Esophagus muscularis mucosa (tissue), 4 donors: Measurements from ENCODE around the gene RAB11FIP3. TPM values are rescaled to one million over a fixed set of nuclear protein-coding genes. Genes with fewer than 3 reads are reported as not detected.

ENCODE experiments used
- DNase-seq: peaks from one replicate; pipeline ENCODE4 v3.0.0-alpha.2; 2017; ENCODE audit errors: extremely low spot score
- H3K27ac ChIP-seq, 4 donors: fragments of 200-600 bp; sonication (generic); replicated peaks in 1 of 4; 1 replicate in 3 of 4; 2 replicates in 1 of 4; pipeline ENCODE4 v1.5.1; 2016 to 2019; ENCODE audit warnings: mild to moderate bottlenecking in 1 of 4
- H3K27me3 ChIP-seq, 4 donors: fragments of 200-600 bp; sonication (generic); one replicate each; pipeline versions ENCODE4 v1.5.1 to v1.6.0; 2016 to 2019
- H3K36me3 ChIP-seq, 4 donors: fragments of 200-600 bp; sonication (generic); one replicate each; pipeline ENCODE4 v1.5.1; 2016 to 2019
- H3K4me1 ChIP-seq, 4 donors: fragments of 200-600 bp; sonication (generic); one replicate each; pipeline ENCODE4 v1.5.1; 2016 to 2019
- H3K4me3 ChIP-seq, 4 donors: fragments of 200-600 bp; sonication (generic); 1 replicate in 2 of 4; 2 replicates in 2 of 4; pipeline ENCODE4 v1.5.1; 2016 to 2019; ENCODE audit warnings: mild to moderate bottlenecking in 4 of 4, moderate library complexity in 1 of 4
- H3K9me3 ChIP-seq, 4 donors: fragments of 200-600 bp; sonication (generic); 1 replicate in 3 of 4; 2 replicates in 1 of 4; pipeline ENCODE4 v1.5.1; 2016 to 2019
- CTCF ChIP-seq, 3 experiments: fragments of 200-600 bp in 2 of 3; fragments of 450-650 bp in 1 of 3; sonication (generic) in 2 of 3; IDR thresholded peaks; one replicate each; pipeline ENCODE4 v1.5.1; 2017 to 2019; ENCODE audit warnings: antibody characterized with exemption in 3 of 3, mild to moderate bottlenecking in 2 of 3, moderate library complexity in 1 of 3
- EP300 ChIP-seq: sonication (generic); formaldehyde crosslinking; IDR thresholded peaks from one replicate; pipeline ENCODE4 v1.6.1; 2017; ENCODE audit warnings: antibody characterized with exemption
- POLR2A ChIP-seq: fragments of 450-650 bp; IDR thresholded peaks from one replicate; pipeline ENCODE4 v1.6.1; 2017; ENCODE audit warnings: antibody characterized with exemption, moderate library complexity, mild to moderate bottlenecking, low read depth
- POLR2AphosphoS5 ChIP-seq, 2 donors: sonication (generic); formaldehyde crosslinking; IDR thresholded peaks; one replicate each; pipeline ENCODE4 v1.6.1; 2017; ENCODE audit warnings: antibody characterized with exemption in 2 of 2
- WGBS: methylation state at CpG from one replicate; pipeline ENCODE4 v1.1.5; 2018; 5-methylcytosine and 5-hydroxymethylcytosine counted together
- intact Hi-C: fragments of 100-400 bp; cut with DNase I; formaldehyde crosslinking; loops from one replicate; pipeline ENCODE4 v1.15.1; 2023
- total RNA-seq, 4 donors: library from RNA; depleted of rRNA; stranded (reverse); fragments of >200 nt; gene quantifications; one replicate each; pipeline versions ENCODE4 v1.1.0 to v1.2.1, GENCODE V29; 2016

Gene RAB11FIP3
- total RNA-seq, 4 donors from 2014 or later = 50.3 to 77.9 (median 58.8) TPM

- Histone ChIP-seq H3K36me3 (peaks cover 19 to 44% (median 38%) of the 10 kb centered on the region in 4 donors), H3K27ac (no peak overlapping the region), H3K4me1 (peaks cover 3 to 9% (median 7%) of the 10 kb centered on the region in 4 donors), H3K27me3 (peaks cover 0 to 28% (median 8%) of the 10 kb centered on the region in 4 donors), H3K9me3 (no peaks in the 10 kb centered on the region), H3K4me3 (peak overlapping the region in 2 of 4 donors; percentile 9 to 18)
- intact Hi-C loops = no loop called here
- no peak for TF ChIP-seq EP300
- TF ChIP-seq POLR2AphosphoS5 (IDR thresholded peaks at IDR 0.05) = no peak
- TF ChIP-seq CTCF (IDR thresholded peaks at IDR 0.05) = no peak
- TF ChIP-seq POLR2A = no peak
- DNase-seq = no peak
- 84% methylated on average over 29 of the region's 54 CpGs for WGBS
Measured at GRCh38 chr16:554640-555365, 129.4 kb downstream of the RAB11FIP3 start.

- intact Hi-C loops = no loop called here
Measured at GRCh38 chr16:555528-556473, 130.4 kb downstream of the RAB11FIP3 start.

DNA sequence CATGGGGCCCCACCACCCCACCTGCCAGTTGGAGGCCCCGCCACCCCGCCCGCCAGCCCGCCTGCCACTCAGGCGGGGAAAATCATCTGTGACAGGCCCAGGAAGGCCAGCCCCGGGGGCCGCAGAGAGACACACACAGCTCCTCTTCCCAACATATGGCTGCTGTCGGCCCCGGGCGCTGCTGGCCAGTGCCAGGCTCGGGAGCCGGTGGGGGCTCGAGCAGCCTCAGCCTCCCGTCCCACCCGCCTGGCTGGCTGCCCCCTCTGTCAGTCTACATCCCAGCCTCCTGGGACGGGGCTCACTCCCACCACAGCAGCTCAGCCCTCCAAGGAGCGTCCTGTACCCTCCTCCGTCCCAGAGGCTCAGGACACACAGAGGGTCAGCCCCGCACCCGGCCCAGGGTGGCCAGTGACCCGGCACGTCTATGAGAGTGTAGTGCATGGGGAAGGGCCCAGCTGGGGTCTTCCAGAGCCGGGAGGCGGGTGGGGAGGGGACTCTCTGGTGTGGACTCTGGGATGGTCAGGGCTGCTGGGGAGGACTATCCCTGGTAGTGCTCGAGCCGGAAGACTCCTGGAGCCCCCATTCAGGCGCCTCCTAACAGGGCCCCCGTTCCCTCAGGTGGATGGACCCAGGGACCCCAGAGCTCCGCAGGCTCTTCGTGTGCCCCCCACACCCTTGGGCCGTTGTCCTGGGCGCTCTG lies 131.2 kb downstream of the RAB11FIP3 start:
- Histone ChIP-seq H3K4me3 (no peak overlapping the region), H3K27me3 (peaks cover 0 to 46% (median 17%) of the 10 kb centered on the region in 4 donors), H3K9me3 (no peaks in the 10 kb centered on the region), H3K36me3 (peaks cover 13 to 26% (median 25%) of the 10 kb centered on the region in 4 donors), H3K27ac (no peak overlapping the region), H3K4me1 (peaks cover 4 to 21% (median 14%) of the 10 kb centered on the region in 4 donors)
- WGBS = 90% methylated on average over 14 of the region's 32 CpGs
- intact Hi-C loops = no loop called here
- no peak for DNase-seq
- TF ChIP-seq CTCF (IDR thresholded peaks at IDR 0.05) (no peak), EP300 (no peak)

More at GRCh38 chr16:555528-556473, 130.4 kb downstream of the RAB11FIP3 start:
- peaks cover 0 to 38% (median 11%) of the 10 kb centered on the region in 4 donors for H3K27me3 ChIP-seq
- DNase-seq = no peak
- peaks cover 4 to 19% (median 13%) of the 10 kb centered on the region in 4 donors for H3K4me1 ChIP-seq
- H3K27ac ChIP-seq = no peak overlapping the region
- no peak overlapping the region for H3K4me3 ChIP-seq
- H3K9me3 ChIP-seq = no peaks in the 10 kb centered on the region
- 68% methylated on average over 10 of the region's 32 CpGs for WGBS
- TF ChIP-seq CTCF (IDR thresholded peaks at IDR 0.05) = no peak
- TF ChIP-seq EP300 = no peak
- TF ChIP-seq POLR2A = no peak
- no peak for TF ChIP-seq POLR2AphosphoS5 (IDR thresholded peaks at IDR 0.05)
- H3K36me3 ChIP-seq = peaks cover 17 to 34% (median 32%) of the 10 kb centered on the region in 4 donors

GRCh38 chr16:557463-558297 lies 132.2 kb downstream of the RAB11FIP3 start:
- intact Hi-C loops = no loop called here
- TF ChIP-seq CTCF (IDR thresholded peaks at IDR 0.05) (no peak), POLR2A (no peak), POLR2AphosphoS5 (IDR thresholded peaks at IDR 0.05) (no peak), EP300 (no peak)
- peaks cover 0 to 54% (median 17%) of the 10 kb centered on the region in 4 donors for H3K27me3 ChIP-seq
- 81% methylated on average over 10 of the region's 23 CpGs for WGBS
- peaks cover 3 to 15% (median 14%) of the 10 kb centered on the region in 4 donors for H3K36me3 ChIP-seq
- DNase-seq = no peak
- H3K27ac ChIP-seq = no peak overlapping the region
- H3K4me1 ChIP-seq = peaks cover 4 to 21% (median 14%) of the 10 kb centered on the region in 4 donors
- H3K4me3 ChIP-seq = no peak overlapping the region
- no peaks in the 10 kb centered on the region for H3K9me3 ChIP-seq
